ENCODE results near the gene UFD1. TPM values are rescaled to one million over a fixed set of nuclear protein-coding genes. Genes with fewer than 3 reads are reported as not detected.

Gene UFD1
- total and polyA plus RNA-seq, 3 donors from 2014 or later: 46.1 to 86.6 (median 54.5) TPM

DNA sequence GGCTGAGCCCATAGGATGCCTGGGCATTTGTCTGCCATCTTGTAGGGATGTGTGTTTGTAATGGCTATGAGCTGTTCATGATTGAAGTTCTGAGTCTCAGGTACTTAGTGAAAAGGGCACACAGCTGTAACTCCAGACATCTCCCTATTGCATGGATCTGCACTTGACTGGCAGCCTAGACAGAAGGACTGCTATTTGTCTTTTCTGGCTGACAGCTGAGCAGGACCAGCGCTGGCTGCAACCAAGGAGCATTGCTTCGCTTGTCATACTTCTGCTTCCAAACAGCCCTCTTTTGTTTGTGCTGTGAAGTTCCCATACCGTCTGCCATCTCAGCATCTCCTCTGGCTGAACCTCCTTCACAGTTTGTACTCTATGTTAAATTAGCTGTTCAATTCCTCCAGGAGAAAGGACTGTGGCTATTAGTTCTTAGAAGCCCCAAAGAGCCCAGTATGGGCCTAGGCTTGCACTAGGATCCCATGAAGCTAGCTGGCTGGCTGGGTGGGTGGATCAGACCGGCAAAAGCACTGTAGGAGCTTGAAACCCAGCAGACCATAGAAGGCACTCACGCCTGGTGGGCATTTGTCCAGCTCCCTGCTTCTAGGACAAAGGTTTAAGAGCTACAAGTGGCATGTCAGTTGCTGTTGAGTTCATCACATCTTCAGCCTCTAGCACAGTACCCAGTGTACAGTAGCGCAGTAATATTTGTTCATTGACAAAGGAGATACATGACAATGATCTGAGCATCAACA is 67.9 kb downstream of the UFD1 start:
- no peak for DNase-seq
- no peak overlapping the region for H3K27ac ChIP-seq
- 92 to 96% methylated on average over 6 of the region's 6 CpGs for WGBS, 2 donors
- no peak for TF ChIP-seq POLR2A (IDR thresholded peaks at IDR 0.05)
- TF ChIP-seq, protein P1, sequence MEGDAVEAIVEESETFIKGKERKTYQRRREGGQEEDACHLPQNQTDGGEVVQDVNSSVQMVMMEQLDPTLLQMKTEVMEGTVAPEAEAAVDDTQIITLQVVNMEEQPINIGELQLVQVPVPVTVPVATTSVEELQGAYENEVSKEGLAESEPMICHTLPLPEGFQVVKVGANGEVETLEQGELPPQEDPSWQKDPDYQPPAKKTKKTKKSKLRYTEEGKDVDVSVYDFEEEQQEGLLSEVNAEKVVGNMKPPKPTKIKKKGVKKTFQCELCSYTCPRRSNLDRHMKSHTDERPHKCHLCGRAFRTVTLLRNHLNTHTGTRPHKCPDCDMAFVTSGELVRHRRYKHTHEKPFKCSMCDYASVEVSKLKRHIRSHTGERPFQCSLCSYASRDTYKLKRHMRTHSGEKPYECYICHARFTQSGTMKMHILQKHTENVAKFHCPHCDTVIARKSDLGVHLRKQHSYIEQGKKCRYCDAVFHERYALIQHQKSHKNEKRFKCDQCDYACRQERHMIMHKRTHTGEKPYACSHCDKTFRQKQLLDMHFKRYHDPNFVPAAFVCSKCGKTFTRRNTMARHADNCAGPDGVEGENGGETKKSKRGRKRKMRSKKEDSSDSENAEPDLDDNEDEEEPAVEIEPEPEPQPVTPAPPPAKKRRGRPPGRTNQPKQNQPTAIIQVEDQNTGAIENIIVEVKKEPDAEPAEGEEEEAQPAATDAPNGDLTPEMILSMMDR (IDR thresholded peaks at IDR 0.05): no peak
- intact Hi-C loops (cut with DNase I; ENCODE audit: low total_unique reads): no loop called here
- no peak overlapping the region for H3K4me3 ChIP-seq
- H3K9me3 ChIP-seq: no peaks in the 10 kb centered on the region
- H3K27me3 ChIP-seq: no peaks in the 10 kb centered on the region
- H3K36me3 ChIP-seq (ENCODE audit: low read depth, missing control alignments): no peaks in the 10 kb centered on the region
- H3K4me1 ChIP-seq: no peaks in the 10 kb centered on the region

- no peaks in the 10 kb centered on the region for H3K36me3 ChIP-seq (ENCODE audit: low read depth, missing control alignments)
- TF ChIP-seq, protein P1 (IDR thresholded peaks at IDR 0.05): no peak
- TF ChIP-seq POLR2A (IDR thresholded peaks at IDR 0.05): no peak
- H3K27me3 ChIP-seq: no peaks in the 10 kb centered on the region
- no peak overlapping the region for H3K4me3 ChIP-seq
- intact Hi-C loops (cut with DNase I; ENCODE audit: low total_unique reads): no loop called here
- no peak overlapping the region for H3K27ac ChIP-seq
- no peak for DNase-seq
- 65 to 74% methylated on average over 15 to 16 of the region's 16 CpGs for WGBS, 2 donors
- H3K9me3 ChIP-seq: no peaks in the 10 kb centered on the region
- no peaks in the 10 kb centered on the region for H3K4me1 ChIP-seq
Observed at GRCh38 chr22:19407649-19408606, 71.1 kb downstream of the UFD1 start.

- no peak overlapping the region for H3K27ac ChIP-seq
- H3K4me3 ChIP-seq: no peak overlapping the region
- no peaks in the 10 kb centered on the region for H3K36me3 ChIP-seq (ENCODE audit: low read depth, missing control alignments)
- DNase-seq: no peak
- intact Hi-C loops (cut with DNase I; ENCODE audit: low total_unique reads): no loop called here
- 95 to 98% methylated on average over 4 of the region's 4 CpGs for WGBS, 2 donors
- no peaks in the 10 kb centered on the region for H3K27me3 ChIP-seq
- TF ChIP-seq POLR2A (IDR thresholded peaks at IDR 0.05): no peak
- TF ChIP-seq, protein P1 (IDR thresholded peaks at IDR 0.05): no peak
- no peaks in the 10 kb centered on the region for H3K4me1 ChIP-seq
- H3K9me3 ChIP-seq: no peaks in the 10 kb centered on the region
Observed at GRCh38 chr22:19406846-19407245, 72.1 kb downstream of the UFD1 start.

DNA sequence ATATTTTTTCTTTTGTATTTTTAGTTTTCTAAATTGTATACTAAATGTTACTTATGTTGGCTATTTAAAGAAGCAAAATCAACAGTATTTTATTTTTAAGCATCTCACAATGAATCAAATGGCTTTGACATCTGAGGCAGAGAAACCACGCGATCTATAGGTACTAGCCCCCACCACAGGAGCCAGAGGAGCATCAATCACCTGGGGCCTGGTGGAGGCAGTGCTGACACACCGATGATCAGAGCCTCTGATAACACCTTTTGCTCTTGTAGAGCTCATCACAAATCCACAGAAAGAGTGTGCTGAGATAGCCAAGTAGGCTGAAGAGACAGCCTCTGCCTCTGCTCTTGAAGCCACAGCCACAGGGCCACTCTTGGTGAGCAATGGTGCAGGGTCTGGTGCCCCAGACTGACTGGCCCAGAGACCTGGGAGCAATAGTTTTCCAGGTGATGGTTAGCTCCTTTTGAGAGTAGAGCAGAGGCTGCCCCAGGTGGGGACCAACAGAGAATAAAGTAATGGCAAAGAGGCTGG is 72.6 kb downstream of the UFD1 start:
- Histone ChIP-seq H3K4me1 (no peaks in the 10 kb centered on the region), H3K4me3 (no peak overlapping the region), H3K27me3 (no peaks in the 10 kb centered on the region), H3K27ac (no peak overlapping the region), H3K9me3 (no peaks in the 10 kb centered on the region), H3K36me3 (ENCODE audit: low read depth, missing control alignments) (no peaks in the 10 kb centered on the region)
- DNase-seq: no peak
- TF ChIP-seq, protein P1 (IDR thresholded peaks at IDR 0.05): no peak
- TF ChIP-seq POLR2A (IDR thresholded peaks at IDR 0.05): no peak
- intact Hi-C loops (cut with DNase I; ENCODE audit: low total_unique reads): no loop called here
- 77 to 81% methylated on average over 3 of the region's 3 CpGs for WGBS, 2 donors
